Cardiac fibroblast (primary cell): Measurements from ENCODE around the gene SNRNP27.
A peak's percentile ranks its signal among the peaks of the same experiment; 100 is the strongest.
"Not testable (repeated sequence)": the region's sequence is repeated elsewhere in the genome, so short reads cannot be mapped to it uniquely, and the experiment has no call there.

Source experiments
- DNase-seq, 2 donors: peaks; one replicate each; pipeline versions ENCODE4 v3.0.0 to v3.0.0-alpha.2; 2010; ENCODE audit warnings: low read depth in 2 of 2
- H3K4me3 ChIP-seq, 2 donors: replicated peaks in 1 of 2; 1 replicate in 1 of 2; 2 replicates in 1 of 2; pipeline ENCODE4 v1.5.1; 2011; ENCODE audit warnings: low read depth in 2 of 2, low read length in 2 of 2, mild to moderate bottlenecking in 2 of 2, moderate library complexity in 1 of 2
- TF ChIP-seq, protein P1 (sequence below): IDR thresholded peaks from one replicate; pipeline ENCODE4 v1.5.1; 2011; ENCODE audit warnings: low read depth, mild to moderate bottlenecking, low read length, inconsistent platforms

Gene SNRNP27

DNA sequence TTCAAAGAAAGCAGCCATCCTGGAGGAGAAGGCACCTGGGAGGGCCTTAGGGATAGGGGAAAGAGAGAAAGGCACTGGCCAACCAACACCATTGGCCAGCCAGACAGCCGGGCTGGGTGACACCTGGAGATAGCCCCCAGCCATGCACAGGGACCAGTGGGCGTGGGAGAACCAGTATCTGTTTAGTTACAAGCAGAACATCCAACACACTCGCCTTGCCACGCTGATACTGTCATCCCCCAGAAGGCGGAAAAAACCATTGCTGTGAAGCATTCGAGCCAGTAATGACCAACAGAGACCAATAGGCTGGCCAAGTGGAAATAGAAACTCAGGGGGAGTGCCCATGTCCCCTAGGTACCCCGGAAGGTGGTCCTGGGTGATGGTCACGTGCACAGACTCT, 52.2 kb downstream of the SNRNP27 start:
- TF ChIP-seq, protein P1, sequence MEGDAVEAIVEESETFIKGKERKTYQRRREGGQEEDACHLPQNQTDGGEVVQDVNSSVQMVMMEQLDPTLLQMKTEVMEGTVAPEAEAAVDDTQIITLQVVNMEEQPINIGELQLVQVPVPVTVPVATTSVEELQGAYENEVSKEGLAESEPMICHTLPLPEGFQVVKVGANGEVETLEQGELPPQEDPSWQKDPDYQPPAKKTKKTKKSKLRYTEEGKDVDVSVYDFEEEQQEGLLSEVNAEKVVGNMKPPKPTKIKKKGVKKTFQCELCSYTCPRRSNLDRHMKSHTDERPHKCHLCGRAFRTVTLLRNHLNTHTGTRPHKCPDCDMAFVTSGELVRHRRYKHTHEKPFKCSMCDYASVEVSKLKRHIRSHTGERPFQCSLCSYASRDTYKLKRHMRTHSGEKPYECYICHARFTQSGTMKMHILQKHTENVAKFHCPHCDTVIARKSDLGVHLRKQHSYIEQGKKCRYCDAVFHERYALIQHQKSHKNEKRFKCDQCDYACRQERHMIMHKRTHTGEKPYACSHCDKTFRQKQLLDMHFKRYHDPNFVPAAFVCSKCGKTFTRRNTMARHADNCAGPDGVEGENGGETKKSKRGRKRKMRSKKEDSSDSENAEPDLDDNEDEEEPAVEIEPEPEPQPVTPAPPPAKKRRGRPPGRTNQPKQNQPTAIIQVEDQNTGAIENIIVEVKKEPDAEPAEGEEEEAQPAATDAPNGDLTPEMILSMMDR = no peak
- DNase-seq = no peak
- no peak overlapping the region for H3K4me3 ChIP-seq

DNA sequence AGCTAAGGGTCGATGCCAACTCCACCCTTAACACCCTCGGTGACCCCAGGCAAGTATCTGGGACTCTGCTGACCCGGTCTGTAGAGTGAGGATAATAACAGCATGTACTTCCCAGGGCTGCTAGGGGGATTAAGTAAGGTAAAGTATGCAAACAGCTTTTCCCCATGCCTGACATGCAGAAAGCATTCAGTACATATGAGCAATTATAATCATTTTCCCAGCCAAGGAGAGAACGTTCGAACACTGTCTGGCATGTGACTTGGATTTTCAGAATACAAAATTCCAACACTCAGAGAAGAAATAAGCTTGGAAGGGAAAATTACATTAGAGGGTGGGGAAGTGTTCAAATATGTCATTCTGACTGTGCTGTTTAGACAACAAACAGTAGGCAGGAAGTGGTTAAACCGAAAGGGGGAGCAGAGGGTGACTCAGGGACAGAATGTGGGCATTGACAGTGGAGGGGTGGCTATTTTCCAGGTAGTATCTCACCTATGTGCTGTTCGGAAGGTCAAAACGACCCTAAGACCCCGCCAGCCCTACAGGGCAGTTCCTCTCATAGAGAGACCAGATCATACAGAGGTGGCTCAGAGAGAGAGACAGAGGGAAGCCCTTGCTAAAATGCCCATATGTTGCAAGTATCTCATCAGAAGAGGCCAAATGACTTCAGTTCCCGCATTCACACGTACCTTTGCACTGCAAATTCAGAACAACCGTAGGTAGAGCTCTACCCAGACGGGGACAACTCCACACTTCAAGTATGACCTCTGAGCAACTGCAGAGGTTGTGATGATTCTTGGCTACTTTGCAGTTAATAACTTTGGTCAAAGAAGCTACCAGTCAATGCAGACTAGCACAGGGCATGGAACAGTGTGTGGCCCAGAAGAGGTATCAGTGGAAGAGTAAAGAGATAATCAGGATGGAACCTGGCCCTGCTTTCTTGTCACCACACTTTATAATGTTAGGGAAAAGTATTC, 52.9 kb downstream of the SNRNP27 start:
- H3K4me3 ChIP-seq = no peak overlapping the region
- TF ChIP-seq, protein P1 = no peak
- DNase-seq = peak; percentile 48 to 82

DNA sequence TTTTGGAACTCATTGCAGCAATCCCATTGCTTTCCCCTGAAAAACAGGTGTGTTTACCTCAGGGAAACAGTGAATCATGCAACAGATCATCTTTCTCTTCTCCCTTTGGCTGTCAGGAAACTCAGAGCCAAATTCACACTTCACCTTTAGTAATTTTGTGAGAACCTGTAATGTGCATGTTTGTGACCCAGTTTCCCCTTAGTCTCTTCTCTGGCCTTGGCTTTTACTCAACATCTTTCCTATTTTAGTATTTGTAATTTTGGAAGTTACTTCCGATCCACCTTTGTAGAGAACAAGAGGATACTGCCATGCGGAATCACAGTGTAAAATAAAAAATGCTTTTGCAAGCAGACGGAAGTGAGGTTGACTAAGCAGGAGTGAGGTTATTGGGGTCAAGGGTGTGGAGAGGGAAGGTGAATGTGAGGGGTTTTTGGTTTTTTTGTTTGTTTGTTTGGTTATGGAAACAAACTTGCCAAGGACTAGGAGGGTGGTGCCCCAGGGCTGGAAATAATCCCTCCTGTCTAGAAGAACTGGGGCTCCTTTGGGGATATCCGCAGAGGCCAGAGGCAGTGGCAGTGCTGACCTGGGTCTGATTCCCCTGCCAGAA, 53.7 kb downstream of the SNRNP27 start:
- TF ChIP-seq, protein P1 = no peak
- no peak overlapping the region for H3K4me3 ChIP-seq
- no peak for DNase-seq

DNA sequence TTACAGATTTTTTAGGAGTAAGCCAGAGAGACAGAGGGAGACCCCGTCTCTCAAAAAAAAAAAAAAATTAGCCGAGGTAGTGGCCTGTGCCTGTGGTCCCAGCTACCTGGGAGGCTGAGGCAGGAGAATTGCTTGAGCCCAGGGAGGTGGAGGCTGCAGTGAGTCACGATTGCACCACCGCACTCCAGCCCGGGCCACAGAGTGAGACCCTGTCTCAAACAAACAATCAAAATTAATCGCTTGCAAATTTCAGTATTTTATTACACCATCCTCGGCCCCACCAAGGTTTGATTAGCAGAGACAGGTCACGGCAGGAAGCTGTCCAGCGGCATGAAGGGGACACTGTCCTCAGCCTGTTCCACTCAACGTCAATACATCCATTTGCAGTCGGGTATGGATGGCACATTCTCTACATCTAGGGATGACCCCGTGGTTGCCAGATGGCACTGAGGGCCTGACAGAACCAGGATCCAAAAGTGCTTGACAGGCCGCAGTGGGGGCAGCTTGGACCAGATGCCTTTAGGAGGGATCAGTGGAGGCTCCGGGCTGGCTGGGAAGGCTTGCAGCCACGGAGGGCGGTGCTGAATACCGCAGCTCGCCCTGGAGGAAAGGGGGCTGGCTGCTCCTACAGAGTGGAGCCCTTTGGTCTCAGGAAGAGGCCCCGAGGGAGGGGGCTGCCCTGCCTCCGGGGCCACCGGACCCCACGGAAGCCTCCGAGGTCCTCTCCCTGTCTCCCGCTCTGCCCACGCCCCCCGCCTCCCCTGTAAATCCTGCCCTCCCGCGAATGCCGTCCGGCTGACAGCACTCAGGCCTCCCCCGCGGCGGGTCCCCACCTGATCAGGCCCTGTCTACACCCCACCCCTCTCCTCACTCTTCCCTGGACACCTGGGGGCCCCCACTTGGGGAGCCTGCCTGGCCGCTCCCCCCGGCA, 54.5 kb downstream of the SNRNP27 start:
- no peak for DNase-seq
- peak overlapping the region in 1 of 2 donors; percentile 2 for H3K4me3 ChIP-seq
- TF ChIP-seq, protein P1 = no peak

DNA sequence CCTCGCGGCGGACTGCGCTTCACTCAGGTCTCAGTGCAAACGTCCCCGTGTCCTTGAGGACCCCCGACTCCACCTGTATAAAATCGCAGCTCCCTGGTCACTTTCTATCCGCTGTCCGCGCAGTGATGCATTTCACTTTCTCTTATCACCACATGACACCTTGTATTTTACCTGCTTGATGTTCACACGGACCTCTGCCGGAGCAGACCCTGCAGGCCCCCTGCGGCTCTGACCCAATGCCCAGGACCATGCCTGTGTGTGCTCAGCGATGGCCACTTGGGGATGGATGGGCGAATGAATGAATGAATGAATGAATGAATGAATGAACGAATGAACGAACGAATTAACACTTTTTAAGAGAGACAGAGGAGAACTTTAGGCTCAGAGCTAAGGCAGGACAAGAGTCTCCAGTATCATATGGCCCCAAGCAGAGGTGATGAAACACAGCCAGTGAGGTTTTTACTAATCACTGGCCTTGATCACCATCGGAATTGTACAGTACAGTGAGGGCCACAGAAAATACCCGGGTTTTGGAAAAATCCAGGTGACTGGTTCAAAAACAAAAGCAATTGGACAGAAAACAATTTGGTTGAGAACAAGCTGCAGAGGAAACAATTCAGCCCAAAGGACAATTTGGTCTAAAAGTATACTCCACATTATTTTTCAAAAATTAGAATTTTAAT, 55.3 kb downstream of the SNRNP27 start:
- no peak for DNase-seq
- no peak overlapping the region for H3K4me3 ChIP-seq
- TF ChIP-seq, protein P1 = no peak

DNA sequence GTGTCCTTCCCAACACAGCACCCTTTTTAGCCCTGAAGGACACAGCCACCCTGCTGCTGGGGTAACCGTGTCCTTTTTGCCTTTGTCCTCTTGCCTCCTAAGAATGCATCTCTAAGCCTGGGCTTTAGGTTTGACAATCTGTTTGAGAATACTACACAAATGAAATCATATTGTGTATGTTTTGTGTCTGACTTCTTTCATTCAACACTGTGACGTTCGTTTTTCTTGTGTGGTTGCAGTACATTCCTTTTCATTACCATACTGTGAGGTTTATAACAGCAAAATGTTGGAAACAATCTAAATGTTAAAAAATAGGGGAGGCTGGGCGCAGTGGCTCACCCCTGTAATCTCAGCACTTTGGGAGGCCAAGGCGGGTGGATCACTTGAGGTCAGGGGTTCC, 56.5 kb downstream of the SNRNP27 start:
- no peak overlapping the region for H3K4me3 ChIP-seq
- TF ChIP-seq, protein P1 = no peak
- no peak for DNase-seq

DNA sequence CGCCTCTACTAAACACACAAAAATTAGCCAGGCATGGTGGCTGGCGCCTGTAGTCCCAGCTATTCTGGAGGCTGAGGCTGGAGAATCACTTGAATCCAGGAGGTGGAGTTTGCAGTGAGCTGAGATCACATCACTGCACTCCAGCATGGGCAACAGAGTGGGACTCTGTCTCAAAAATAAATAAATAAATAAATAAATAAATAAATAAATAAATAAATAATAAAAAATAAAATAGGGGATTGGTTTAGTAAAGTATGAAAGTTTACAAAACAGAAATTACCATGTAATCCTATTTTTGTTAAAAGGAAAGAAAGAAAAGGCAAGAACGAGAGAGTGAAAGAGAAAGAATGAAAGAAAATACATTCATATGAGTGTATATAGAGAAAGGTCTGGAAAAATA, 56.9 kb downstream of the SNRNP27 start:
- not testable (repeated sequence) for H3K4me3 ChIP-seq, DNase-seq
